ENCODE results near the gene FOS. TPM values are rescaled to one million over a fixed set of nuclear protein-coding genes. Genes with fewer than 3 reads are reported as not detected.

FOS gene
- total RNA-seq, 1 donor from 2014 or later: 136 TPM

DNA sequence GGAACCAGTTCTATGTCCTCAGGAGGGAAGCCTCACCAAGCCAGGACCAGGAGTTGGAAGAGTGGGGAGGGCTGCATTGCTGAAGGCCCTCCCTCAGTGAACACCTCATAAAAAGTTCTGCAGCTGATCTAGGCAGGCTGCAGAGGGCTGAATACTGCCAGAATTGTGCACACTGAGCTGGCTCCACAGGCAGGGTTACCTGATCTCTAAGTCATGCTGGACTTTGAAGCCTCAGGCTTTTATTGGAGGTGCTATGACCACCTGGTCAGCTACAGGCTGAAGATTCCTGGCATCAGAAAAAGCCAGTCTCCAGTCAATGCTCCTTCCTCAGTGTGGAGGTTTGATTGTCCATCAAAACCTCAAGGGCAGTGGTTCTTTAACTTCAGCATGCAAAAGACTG lies 39.7 kb downstream of the FOS start:
- no peak for DNase-seq

DNA sequence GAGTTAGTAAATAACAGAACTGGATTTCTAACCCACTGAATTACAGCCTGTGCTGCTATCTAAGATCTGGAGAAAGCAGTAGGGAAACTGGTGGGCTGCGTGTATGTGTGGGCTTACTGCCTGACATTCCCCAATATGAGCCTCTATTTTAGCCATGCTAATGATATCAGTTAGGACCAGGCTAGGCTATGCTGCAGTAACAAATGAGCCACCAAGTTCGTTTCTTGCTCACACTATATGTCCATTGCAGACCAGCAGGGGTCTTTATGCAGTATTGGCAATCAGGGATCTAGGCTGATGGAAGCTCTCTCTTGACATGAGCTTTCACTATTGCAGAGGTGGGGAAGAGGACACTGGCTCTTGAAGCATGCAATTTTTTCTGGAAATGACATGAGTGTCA lies 40.4 kb downstream of the FOS start:
- no peak for DNase-seq

DNA sequence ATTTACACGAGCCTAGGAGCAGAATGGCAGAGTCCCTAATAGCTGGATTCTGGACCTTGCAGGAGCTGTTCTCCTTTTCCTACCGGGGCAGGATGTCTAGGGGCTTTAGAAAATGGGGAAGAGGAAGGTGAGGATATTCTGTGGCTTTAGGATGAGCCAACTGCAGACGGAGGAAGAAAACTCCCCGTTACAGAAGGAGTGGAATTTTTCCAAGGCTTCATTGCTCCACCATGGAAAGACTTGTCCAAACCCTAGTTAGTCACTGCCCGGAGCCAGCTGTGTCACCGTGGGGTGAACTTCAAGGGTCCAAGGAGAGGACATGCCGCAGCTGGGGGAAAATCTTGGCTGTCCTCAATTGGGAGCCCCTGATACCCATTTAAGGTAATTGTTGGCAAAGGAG lies 41.6 kb downstream of the FOS start:
- no peak for DNase-seq

DNA sequence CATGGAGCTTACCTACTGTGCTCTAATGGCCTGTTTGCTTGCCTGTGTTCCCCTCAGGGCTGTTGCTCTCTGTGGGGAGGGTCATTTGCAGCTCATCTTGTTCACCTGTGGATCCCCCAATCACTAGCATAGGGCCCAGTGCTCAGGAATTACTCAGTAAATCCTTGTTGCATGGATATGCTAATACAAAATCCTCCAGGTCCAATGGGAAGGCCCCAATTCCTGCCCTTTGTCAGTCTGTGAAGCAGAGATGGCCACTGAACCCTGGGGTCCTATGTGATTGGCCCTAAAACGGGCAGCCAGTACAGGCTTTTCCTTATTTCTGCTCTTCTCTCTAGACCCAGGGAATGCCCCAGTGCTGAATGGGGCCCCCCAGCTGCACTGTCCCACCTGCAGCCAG lies 44.1 kb downstream of the FOS start:
- DNase-seq: no peak

GRCh38 chr14:75323571-75323970 lies 44.9 kb downstream of the FOS start:
- no peak for DNase-seq

GRCh38 chr14:75328558-75329155 lies 50.0 kb downstream of the FOS start:
- peak; percentile 74 for DNase-seq

- no peak for DNase-seq
Measured at GRCh38 chr14:75329369-75329768, 50.7 kb downstream of the FOS start.

DNA sequence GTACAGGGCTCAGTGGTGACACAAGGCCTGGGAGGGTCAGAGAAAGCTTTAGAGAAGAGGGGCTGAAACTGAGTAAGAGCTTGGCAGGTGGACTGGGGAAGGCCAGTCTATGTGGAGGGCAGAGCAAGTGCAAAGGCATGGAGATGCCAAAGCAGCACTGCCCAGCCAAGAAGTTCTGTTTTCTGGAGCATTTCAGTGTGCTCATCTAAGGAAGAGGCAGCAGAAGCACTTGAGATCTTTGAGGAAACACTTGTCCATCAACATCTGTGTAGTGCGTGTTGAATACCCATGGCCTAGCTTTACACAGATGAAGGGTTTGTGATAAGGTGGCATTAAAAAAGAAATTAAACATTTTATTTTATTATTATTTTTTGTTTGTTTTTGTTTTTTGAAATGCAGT lies 52.8 kb downstream of the FOS start:
- no peak for DNase-seq

Small RNA genes lying within 50 kb of the gene (small RNA-seq; reads per million reads assigned to genes)
- gene RF00004 (ENCODE audit: low replicate concordance): not detected

Other genes starting within 250 kb of the FOS start
- gene MLH3, start 227.4 kb upstream of the FOS start, total RNA-seq: 63.5 TPM
- gene ACYP1, start 214.8 kb upstream of the FOS start, total RNA-seq: 14.6 TPM
- 0.62 TPM for gene ZC2HC1C, start 209.2 kb upstream of the FOS start, total RNA-seq
- gene NEK9, start 151.8 kb upstream of the FOS start, total RNA-seq: 70.2 TPM
- 189 TPM for gene TMED10, start 102.2 kb upstream of the FOS start, total RNA-seq
- 54.7 TPM for gene JDP2, start 149.2 kb downstream of the FOS start, total RNA-seq
- not detected for gene BATF, start 243.6 kb downstream of the FOS start, total RNA-seq

All from tongue (tissue), 3 donors.